ENCODE measurements around the gene FAM177A1. TPM values are rescaled to one million over a fixed set of nuclear protein-coding genes. Genes with fewer than 3 reads are reported as not detected.

The FAM177A1 gene
- total and polyA plus RNA-seq, 2 of the 13 experiments (the other 11 are each of a cell fraction or from before 2014, with no cell fraction given): 72.9 to 119 TPM

- no peak for TF ChIP-seq BCLAF1 (IDR thresholded peaks at IDR 0.05)
- peak; percentile 86; the same call in 1 of the 2 replicates for TF ChIP-seq BRD4 (CRISPR knock-in tag; IDR thresholded peaks at IDR 0.05)
- no peak for TF ChIP-seq ZNF775 (CRISPR knock-in tag; IDR thresholded peaks at IDR 0.05; ENCODE audit: borderline replicate concordance)
- peak; percentile 85; the same call in 1 of the 2 replicates for TF ChIP-seq GATAD2A (CRISPR knock-in tag; IDR thresholded peaks at IDR 0.05)
- peak; percentile 90; the same call in 1 of the 2 replicates for TF ChIP-seq ZNF660 (CRISPR knock-in tag; IDR thresholded peaks at IDR 0.05; ENCODE audit: borderline replicate concordance, low read depth)
- peak; percentile 49 for TF ChIP-seq PREB (CRISPR knock-in tag; IDR thresholded peaks at IDR 0.05)
- peak; percentile 89 for TF ChIP-seq ZBTB25 (CRISPR knock-in tag; IDR thresholded peaks at IDR 0.05)
- peak; percentile 79 for TF ChIP-seq ATF3 (CRISPR knock-in tag; IDR thresholded peaks at IDR 0.05)
- no peak for TF ChIP-seq USF2 (IDR thresholded peaks at IDR 0.05; ENCODE audit: low read depth, low read length)
- no peak; the same call in 1 of the 2 replicates for TF ChIP-seq USF2 (CRISPR knock-in tag; IDR thresholded peaks at IDR 0.05; ENCODE audit: borderline replicate concordance)
- no peak for TF ChIP-seq PRDM10 (CRISPR knock-in tag; IDR thresholded peaks at IDR 0.05; ENCODE audit: low read depth)
- TF ChIP-seq RFXANK (CRISPR knock-in tag; IDR thresholded peaks at IDR 0.05): peak; percentile 94
- peak; percentile 49; the same call in 1 of the 2 replicates for TF ChIP-seq ZNF670 (CRISPR knock-in tag; IDR thresholded peaks at IDR 0.05; ENCODE audit: borderline replicate concordance)
- TF ChIP-seq NCOR1 (IDR thresholded peaks at IDR 0.05; ENCODE audit: borderline replicate concordance, low read length): peak; percentile 65; the same call in 1 of the 2 replicates
- TF ChIP-seq REXO4 (CRISPR knock-in tag; IDR thresholded peaks at IDR 0.05; ENCODE audit: borderline replicate concordance): peak; percentile 87; the same call in 1 of the 2 replicates
- 0 out of 2 replicates have a peak, but pooled peaks have one; percentile 91 for TF ChIP-seq ZNF615 (CRISPR knock-in tag; IDR thresholded peaks at IDR 0.05; ENCODE audit: borderline replicate concordance)
- TF ChIP-seq RARG (CRISPR knock-in tag; IDR thresholded peaks at IDR 0.05; ENCODE audit: low read depth): no peak; the same call in 1 of the 2 replicates
Measured at GRCh38 chr14:35046048-35046750, at the start of gene FAM177A1 (continued).
